GM12874 (cell line): ENCODE measurements around the gene STXBP6.

Source experiments
- CTCF ChIP-seq: IDR thresholded peaks from 2 replicates; pipeline ENCODE4 v1.5.1; 2011; ENCODE audit warnings: low read depth, mild to moderate bottlenecking, control low read depth, low read length, moderate library complexity; ENCODE audit not compliant: insufficient read depth

STXBP6 gene

DNA sequence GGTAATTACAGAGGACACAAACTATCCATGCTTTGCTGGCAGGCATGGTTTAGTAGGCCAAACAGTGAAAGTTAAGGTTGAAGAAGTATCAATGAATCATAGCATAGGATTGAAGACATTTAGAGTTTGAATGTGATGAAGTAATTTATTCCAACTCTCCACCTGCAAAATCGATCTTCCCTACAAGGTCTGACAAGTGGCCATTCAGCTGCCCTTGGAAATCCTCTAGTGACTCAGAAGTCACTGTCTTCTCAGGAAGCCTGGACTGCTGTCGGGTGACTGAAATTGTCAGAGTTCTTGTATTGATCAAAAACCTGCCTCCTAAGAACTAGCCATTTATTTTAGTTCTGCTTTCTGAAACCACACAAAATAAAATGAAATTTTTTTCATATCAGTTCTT, 17.7 kb upstream of the STXBP6 start:
- TF ChIP-seq CTCF = no peak

DNA sequence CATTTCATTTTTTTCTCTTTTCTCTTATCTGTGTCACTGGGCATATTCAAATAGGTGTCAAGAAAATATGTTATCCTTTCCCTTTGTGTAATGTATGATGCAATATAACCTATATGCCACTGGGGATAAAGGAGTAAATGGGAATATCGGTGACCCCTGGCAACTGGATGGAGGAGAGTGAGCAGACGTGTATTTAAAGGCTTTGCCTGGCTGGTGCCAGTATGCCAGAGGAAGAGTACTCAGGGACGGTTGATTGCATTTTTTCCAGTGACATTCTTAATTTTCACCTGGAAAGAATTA, 12.0 kb upstream of the STXBP6 start:
- TF ChIP-seq CTCF = no peak

GRCh38 chr14:25056688-25057078, 6.7 kb upstream of the STXBP6 start:
- TF ChIP-seq CTCF = no peak

- no peak for TF ChIP-seq CTCF
These were observed 6.2 kb upstream of the STXBP6 start for GRCh38 chr14:25055992-25056687.

GRCh38 chr14:25055005-25055404, 5.1 kb upstream of the STXBP6 start:
- TF ChIP-seq CTCF = no peak

GRCh38 chr14:25053585-25053984, 3.6 kb upstream of the STXBP6 start:
- no peak for TF ChIP-seq CTCF

DNA sequence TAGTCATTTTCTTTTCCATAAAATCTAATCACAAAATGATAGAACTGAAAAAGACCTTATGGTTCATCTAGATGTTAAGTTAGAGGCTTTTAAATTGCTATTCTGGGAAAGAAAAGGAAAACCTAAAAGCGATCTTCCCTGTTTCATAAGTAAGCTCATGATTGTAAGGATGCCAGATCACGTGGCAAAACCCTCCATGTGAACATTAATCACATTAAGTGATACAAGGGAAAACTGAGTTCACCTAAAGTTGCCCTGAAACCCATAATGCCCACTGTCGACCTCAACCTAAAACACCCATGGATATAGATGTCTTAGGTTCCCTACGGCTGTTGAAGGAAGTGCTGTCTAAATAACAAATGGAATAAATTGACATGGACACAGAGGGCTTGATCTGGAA, 3.0 kb upstream of the STXBP6 start:
- no peak for TF ChIP-seq CTCF

DNA sequence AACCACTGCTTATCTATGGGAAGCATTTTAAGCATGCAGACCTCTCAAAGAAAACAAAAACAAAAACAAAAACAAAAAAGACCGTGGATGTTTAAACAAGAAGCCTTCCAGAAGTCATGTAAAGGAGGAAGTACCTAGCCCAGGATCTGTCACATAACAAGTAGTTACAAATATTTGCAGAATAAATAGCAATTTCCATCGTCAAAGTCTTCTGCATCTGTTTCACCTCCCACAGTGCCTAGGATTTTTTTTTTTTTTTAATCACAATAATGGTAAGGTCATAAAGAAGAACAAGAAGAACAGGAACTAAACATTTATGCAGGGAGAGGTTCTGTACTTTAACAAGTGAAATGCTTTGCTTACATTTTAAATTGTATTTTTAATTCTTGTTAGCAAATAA, 2.4 kb upstream of the STXBP6 start:
- no peak for TF ChIP-seq CTCF
